WTC11 (cell line): ENCODE results near the gene TMEM271.

Source experiments
- CTCF ChIP-seq: fragments of 200-600 bp; IDR thresholded peaks from 2 replicates; pipeline ENCODE4 v1.8.0; 2022; ENCODE audit warnings: antibody characterized with exemption
- FOXJ3 ChIP-seq: sonication (generic); formaldehyde crosslinking; IDR thresholded peaks from 2 replicates; pipeline ENCODE4 v1.9.0; 2021; ENCODE audit warnings: missing genetic modification reagents, mild to moderate bottlenecking, borderline replicate concordance
- USF2 ChIP-seq: sonication (generic); formaldehyde crosslinking; IDR thresholded peaks from 2 replicates; pipeline ENCODE4 v1.8.1; 2023; ENCODE audit warnings: mild to moderate bottlenecking, missing genetic modification reagents, moderate library complexity

DNA sequence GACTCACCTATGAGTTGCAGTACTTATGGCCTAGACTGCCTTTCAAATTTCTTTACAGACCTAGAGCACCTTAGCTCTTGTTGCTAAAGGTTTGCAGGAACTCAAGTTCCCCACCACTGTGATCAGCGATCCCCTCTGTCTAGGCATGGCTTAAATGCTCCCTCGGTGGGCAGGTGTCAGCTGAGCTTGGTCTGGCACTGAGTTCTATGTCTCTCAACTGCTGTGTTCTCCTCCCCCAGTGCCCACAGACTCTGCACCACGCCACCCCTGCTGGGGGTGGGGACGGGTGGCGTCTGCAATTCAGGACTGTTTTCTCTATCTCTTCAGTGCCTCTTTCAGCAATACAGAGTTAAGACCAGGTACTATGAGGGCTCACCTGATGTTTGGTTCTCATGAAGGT is 30.5 kb downstream of the TMEM271 start:
- no peak for TF ChIP-seq CTCF
- no peak for TF ChIP-seq FOXJ3 (CRISPR knock-in tag)
- no peak for TF ChIP-seq USF2 (CRISPR knock-in tag)
